B cell (primary cell): ENCODE results near the gene FUBP3.

Experiments used
- CTCF ChIP-seq: fragments of 200-600 bp; IDR thresholded peaks from one replicate; pipeline ENCODE4 v1.8.0; 2022; ENCODE audit warnings: antibody characterized with exemption, mild to moderate bottlenecking
- EZH2 ChIP-seq: IDR thresholded peaks from 2 replicates; pipeline ENCODE4 v1.6.1; 2012; ENCODE audit warnings: borderline replicate concordance, low read depth, mild to moderate bottlenecking, moderate library complexity, low read length; ENCODE audit not compliant: insufficient read depth, poor library complexity, severe bottlenecking

DNA sequence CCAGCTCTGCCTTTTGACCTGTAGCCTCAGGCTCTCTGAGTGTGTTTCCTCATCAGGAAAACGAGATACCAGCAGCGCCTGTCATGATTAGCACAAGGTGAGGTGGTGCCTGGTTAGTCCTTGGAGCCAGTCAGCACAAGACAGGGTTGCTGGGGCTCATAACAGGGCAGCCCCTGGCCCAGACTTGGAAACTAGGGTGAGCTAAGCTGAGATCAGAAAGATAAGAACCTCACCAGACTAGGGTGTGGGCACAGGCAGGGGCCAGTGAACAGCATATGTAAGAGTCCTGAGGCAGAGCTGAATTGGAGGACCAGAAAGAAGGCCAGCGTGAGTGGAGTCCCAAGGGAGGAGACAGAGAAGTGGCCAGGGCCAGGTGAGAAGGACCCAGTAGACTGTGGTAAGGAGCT, 42.7 kb upstream of the FUBP3 start:
- TF ChIP-seq CTCF = no peak
- TF ChIP-seq EZH2 = no peak
